CD4-positive, alpha-beta T cell treated with Interleukin-17A for 4 hours (primary cell): Measurements from ENCODE around the gene KCNJ15.
"Not testable (repeated sequence)": the region's sequence is repeated elsewhere in the genome, so short reads cannot be mapped to it uniquely, and the experiment has no call there.

Source experiments
- DNase-seq: peaks from one replicate; pipeline ENCODE4 v3.0.0-alpha.2; 2020; ENCODE audit warnings: mixed read lengths

The KCNJ15 gene

DNA sequence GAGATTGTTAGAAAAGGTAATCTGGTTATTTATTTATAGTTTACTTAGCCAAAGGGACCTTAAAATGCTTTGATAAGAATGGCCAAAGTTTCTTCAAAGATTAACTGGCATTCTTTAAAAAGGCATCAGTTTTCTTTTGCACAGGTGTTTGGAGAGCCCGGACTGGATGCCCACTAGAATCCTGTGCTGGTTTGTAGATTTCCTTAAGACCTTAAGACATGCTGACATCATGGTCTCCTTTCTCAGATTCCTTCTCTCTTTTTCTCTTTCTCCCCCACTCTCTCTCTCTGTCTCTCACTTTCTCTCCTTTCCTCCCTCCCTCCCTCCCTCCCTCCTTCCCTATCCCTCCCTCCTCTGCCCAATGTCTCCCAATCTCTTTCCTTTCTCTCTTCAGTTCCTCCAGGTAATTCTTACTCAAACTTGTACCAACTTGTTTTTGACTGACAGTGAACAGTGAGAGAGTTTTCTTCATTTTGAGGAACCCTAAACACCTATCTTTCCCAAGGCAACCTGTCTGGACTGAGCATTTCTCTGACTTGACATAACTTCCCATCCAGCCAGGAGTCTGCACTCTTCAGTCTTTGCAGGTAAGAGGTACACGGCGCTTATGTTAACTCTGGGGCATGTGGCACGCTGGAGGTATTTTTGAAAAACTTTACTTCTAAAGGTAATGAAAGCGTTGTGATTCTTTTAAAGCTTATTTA lies at the start of gene KCNJ15:
KCNJ15 (plus strand) TSS at position 393 of the 704 bp plus-strand sequence. CDS start 42,271 bp downstream, outside the sequence.
- no peak for DNase-seq

DNA sequence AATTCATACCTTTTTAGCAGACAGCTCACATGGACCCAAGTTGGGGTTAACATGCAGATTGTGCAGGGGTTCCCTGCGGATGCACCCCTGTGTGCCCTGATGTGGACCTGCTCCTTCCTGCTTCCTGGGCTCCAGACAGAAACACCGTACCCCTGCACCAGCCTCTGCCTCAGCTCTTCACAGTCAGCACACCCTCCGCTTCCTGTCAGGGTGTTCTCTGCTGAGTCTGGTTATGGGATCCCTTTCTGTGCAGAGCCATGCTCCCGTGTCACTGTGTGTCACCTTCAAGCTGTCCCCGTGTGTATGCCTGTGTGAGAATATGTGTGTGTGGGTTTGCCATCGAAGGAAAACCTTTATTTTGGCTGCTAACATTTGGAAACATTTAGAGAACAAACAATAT lies 48.7 kb upstream of the KCNJ15 start:
- DNase-seq, result peak; percentile 41

DNA sequence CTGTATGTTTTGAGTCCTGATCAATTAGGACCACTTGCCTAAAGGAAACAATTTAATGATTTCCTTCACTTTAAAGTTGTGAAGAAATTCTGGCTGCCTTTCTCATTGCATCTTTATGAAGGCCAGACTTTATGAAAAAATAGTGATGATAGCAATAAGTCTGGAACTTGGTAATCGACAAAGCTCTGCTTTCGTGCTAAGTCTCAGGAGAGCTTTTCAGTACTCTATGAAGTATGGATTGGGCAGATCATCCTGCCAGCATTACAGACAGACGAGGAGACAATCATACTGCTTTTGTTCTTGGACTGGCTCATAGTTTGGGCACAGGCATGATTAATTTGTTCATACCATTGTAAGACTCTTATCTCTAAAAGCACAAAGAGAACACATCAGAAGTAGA lies 45.5 kb upstream of the KCNJ15 start:
- no peak for DNase-seq

DNA sequence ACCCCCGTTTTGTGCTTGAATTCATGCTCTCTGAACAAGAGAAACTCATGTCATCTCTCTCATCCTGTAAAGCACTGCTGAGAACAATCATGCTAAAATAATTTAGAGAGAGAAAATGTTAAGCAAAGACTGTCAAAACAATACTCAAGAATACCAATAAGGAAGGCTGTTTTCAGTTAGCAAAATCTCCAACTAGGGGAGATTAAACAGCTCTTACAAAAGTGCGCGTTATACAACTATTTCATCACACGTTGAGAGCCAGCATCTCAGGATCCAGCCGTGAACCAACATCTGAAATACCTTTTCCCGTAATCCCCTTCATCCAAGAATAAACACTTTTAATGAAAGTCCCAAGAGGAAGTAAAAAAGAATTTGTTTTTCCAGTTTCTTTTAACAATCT lies 44.1 kb upstream of the KCNJ15 start:
- DNase-seq, result no peak

DNA sequence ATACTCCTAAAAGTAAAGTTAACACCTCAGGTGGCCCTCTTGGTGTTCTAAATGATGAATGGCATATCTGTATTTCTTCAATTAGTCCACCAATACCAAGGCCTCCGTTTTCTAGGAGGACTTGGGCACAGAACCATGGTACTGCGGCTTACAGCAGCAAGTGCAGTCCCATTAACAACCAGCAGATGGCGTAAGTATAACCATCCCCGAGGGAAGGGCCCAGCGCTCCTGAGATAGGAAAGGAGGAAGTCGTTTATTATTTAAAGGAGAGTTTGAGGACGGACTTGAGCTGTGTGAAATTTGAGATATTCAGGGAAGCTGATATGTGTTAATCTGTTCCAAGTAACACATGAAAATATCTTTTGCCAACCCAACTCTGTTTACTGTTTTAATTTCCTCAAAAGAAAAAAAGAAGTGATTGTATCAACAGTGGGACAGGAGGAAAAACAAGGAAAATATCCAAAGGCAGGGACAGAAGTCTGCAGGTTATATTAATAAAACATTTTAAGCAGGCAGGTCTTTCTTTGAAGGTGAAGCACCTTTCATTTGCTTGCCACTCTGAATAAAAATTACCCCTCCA lies 37.7 kb upstream of the KCNJ15 start:
- DNase-seq, result peak; percentile 81

DNA sequence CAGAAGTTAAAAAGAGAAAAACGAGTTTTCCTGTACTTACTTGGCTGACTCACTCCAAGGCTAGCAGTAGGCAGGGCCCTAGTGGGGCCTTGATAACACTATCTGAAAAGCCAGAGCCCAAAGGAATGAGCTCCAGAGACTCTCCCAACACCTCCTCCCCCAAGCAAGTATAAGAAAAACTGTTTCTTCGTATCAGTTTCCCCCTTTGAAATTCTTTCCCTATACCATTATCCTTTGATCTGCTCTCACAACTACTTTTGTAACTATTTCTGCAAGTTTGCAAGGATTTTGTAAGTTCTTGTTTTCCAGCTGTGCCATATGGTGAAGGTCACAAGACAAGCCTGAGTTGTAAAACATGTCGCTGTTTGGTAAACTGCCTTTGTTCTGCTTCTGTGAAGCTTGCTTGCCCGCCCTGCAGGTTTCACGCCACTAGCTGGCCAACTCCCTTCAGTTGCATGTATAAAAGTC lies 36.5 kb upstream of the KCNJ15 start:
- no peak for DNase-seq

DNA sequence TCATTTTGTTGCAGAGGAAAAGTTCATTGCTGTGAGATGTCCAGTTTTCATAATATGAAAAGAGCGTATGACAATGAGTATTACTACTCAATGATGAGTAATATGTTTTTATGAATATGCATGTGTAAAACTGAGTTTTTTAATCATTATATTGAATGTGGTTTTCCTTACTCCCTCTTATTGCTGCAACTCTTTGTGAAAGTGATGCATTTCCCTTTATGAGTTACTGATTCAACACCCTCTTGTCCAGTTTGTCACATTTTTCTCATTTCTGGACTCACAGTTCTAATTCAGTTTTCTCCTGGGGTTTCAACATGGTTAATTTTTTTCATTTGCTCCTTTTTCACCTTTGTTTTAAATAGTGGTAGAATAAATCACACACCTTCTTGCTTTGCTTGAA lies 35.2 kb upstream of the KCNJ15 start:
- no peak for DNase-seq

DNA sequence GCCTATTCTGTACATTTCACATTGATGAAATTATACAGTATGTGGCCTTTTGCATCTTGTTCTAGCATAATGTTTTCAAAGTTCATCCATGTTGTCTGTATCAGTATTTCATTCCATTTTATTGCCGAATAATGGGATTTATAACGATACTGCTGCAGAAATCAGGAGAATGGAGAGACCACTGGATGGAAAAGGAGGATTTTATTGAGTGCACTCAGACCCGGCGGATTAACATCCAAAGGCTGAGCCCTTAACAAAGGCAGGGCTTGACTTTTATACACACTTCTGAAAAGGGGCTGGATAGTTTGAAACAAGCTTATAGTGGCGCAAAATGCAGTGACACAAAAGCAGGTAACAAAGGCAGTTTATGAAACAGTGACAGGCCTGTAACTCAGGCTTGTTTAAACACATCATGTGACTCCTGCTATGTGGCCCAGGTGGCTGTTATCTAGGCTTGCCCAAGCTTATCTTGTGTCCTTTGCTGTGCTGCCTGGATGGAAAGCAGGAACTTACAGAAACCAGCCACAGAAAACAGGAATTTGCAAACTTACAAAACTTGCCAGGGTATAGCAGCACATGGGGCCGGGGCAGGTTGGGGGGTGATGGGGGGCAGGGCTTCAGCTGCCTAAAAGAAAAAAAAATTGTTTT lies 32.8 kb upstream of the KCNJ15 start:
- DNase-seq, result no peak

DNA sequence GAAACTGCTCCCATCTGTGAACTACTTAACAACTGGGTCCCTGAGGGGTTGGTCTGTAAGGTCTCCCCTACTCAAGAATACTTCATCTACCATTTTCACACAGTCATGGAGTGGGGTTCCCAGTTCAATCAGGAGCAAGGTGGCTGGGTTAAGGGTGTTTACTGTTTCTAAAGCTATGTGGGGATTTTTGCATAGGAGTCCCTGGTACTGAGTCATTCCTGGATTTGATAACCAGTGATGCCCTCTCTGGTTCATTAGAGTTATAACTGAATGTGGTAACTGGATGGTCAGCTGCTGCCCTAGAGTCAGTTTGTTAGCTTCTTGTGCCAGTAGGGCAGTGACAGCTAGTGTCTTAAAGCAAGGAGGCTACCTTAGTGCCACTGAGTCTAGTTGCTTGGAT lies 29.4 kb upstream of the KCNJ15 start:
- no peak for DNase-seq

DNA sequence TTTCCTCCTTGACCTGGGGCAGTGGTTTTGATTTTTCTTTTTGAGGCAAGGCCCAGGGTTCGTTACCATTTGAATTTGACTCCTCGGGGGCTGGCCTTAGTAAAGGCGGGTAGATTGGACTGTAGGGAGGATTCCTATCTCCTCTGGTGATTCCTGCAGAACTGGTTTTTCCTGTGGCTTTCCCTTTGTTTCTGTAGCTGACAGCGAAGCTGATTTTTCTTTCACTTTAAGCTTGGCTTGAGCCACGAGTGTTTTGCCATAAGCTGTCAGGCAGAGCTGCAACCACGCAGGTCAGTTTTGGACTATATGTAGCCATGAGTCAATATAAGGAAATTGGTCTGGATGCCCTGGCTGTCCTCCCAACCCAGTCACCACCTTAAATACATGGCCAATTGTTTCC lies 28.7 kb upstream of the KCNJ15 start:
- no peak for DNase-seq

DNA sequence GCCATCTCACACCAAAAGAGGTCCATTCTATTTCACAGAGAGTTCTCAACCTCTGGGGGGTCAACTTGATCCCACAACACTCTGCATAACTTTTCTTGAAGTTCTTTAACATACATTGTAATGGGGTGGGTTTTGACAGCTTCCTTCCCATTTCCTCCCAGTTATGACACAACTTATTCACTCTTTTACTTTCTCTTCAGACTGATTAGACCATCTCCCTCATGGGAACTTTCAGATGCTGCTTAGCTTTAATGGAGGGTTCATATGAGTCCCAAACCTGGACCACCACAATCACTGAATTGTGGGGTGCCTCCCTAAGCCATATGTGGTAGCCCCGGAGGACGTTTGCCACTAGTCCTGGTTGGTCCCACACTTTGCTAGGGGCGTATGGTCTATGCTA lies 28.3 kb upstream of the KCNJ15 start:
- DNase-seq, result no peak

DNA sequence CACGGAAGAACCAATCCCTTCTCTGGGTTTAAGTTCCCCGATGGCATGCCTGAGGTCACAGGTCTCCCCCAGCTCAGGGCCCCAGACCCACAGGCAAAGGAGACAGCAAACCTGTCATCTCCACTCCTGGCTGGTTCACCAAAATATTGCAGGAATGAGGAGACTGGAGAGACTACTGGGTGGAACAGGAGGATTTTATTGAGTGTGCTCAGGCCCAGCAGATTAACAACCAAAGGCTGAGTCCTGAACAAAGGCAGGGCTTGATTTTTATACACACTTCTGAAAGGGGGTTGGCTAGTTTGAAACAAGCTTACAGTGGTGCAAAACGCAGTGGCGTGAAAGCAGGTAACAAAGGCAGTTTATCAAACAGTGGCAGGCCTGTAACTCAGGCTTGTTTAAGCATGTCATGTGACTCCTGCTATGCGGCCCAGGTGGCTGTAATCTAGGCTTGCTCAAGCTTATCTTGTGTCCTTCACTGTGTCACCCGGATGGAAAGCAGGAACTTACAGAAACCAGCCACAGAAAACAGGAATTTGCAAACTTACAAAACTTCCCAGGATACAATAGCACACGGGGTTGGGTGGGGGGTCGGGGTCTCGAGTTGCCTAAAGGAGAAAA lies 27.4 kb upstream of the KCNJ15 start:
- DNase-seq, result no peak

DNA sequence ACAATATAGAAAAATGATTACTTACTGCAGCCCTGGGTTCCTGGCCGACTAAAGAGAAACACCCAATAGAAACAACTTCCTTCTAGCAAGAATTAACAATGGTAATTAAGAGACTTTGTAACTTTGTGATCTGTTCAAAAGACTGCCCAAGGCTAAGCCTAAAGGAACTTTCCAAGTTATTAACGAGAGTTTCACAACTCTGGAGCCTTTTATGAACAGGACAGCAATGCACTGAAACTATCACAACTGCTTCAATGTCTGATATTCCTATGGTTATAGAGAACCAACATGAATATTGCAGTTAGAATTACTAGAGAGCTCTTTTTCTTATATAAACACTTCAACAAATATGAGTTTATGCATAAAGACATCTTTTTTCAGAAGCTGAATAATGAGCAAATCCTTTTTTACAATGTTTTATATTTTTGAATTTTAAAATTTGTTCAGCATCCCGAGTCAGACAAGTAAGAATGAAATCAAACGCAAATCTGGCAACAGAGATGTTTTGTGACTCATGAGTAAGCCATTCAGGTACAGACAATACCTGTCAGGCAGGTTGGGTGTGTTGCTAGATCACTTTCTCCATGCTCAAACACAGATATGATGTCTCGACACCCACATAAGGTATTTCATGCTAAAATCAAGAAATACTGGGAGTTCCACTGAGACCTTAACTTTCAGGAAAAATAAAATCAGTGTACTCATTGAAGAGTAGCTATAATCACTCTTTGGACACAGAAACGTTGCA lies 22.2 kb upstream of the KCNJ15 start:
- DNase-seq, result no peak

DNA sequence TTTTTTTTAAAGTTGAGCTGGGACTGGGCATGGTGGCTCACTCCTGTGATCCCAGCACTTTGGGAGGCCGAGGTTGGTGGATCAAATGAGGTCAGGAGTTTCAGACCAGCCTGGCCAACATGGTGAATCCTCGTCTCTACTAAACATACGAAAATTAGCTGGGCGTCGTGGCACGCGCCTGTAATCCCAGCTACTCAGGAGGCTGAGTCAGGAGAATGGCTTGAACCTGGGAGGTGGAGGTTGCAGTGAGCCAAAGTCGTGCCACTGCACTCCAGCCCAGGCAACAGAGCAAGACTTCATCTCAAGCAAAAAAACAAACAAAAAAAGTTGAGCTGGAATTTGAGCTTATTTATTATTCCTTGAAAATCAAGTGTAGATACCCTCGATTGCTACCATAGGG lies 21.5 kb upstream of the KCNJ15 start:
- not testable (repeated sequence) for DNase-seq

DNA sequence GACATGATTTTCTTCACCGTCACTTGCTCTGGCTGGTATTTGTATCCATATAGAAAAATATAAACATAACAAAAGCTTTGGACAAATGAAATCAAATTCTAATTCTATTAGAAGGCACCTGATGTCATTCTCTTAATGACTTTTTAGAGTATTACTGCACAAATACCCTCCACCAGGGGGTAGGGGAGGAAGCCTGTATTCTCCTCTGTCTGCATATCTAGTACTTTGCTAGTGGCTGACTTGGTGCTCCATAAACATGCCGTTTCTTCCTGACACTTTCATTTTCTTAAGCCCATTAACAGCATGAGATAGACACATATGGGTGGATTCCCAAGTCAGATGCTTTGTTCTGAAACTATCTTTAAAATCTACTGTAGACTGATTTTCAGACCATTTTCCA lies 20.6 kb upstream of the KCNJ15 start:
- DNase-seq, result no peak

DNA sequence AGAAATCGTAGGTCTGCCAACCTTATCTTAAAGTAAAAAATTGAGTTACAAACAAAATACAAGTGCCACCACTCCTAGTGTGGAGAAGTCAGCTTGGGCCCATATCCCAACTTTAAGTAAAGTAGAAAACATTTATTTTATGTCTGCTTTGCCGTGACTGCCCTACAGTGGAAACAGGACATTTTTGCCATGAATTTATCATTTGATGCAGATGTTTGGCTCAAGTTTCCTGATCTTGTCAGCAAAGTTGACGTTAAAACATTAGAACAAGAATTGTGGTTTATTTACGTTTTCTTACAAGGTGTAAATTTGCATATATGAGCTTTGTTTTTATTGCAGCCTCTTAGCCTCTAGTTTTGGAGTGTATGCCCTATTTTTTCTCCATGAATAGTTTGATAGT lies 17.1 kb upstream of the KCNJ15 start:
- no peak for DNase-seq

DNA sequence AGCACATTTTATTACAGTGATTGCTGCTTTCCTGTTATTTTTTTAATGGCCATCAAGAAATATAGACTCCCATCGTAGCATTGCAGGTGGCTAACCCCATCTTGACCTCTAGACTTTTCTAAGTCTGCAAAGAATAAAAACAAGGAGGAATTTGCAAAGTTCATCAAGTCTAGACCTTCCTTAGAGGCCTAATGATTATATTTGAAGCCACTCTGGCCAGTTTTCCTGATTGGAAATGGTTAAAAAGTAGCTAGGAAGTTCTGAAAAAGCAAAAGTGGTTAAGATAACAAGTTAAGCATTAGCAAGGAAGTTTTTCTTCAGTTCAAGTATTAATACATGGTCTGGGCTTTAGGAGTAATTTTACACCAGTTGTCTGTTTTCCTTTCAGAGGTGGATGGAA lies 16.7 kb upstream of the KCNJ15 start:
- DNase-seq, result no peak

DNA sequence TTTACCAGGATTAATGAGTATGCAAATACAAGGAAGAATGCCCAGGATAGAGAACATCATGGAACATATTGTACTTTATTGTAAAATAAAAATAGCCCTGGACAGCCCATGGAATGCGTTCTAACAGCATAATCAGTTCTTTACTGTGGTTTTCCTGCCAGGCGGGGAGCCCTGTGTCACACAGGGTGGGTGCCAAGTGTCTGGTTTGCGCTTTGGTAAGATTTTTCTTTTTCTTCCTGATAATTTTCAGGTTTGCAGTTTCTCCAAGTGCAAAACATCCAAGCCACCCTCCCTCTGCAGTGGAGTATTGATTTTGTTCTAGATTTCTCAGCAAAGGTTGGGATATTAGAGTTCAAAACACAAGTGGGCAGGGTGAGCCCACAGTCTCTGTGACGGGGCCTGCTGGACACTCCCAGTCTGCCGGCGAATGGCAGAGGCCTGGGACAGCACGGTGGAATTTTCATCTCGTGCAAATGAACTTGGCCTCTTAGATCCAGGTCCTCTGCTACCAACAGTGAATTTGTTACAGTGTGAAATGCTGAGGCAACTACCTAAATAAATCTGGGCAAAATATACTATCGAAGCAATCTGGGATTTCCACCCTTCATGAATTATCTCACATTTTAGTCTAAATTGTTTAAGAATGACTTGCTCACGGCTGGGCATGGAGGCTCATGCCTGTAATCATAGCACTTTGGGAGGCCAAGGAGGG lies 15.6 kb upstream of the KCNJ15 start:
- DNase-seq, result peak; percentile 18

DNA sequence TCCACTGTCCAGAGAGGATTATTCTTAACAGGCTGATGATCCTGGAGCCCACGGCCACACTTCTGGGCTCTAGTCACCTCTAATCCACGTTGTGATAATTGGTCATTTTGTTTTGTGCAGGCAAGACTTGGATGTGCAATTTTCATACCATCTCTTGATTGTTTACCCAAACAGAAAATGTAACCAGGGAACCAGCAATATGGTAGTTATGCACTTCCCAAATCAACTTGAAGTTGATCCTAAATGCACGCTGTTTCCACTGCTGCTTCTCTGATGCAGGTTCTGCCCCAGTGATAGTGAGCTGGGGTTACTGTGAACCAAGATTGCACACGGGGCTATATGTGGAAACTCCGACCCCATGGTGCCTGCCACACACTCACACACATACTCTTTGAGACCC lies 14.7 kb upstream of the KCNJ15 start:
- no peak for DNase-seq

DNA sequence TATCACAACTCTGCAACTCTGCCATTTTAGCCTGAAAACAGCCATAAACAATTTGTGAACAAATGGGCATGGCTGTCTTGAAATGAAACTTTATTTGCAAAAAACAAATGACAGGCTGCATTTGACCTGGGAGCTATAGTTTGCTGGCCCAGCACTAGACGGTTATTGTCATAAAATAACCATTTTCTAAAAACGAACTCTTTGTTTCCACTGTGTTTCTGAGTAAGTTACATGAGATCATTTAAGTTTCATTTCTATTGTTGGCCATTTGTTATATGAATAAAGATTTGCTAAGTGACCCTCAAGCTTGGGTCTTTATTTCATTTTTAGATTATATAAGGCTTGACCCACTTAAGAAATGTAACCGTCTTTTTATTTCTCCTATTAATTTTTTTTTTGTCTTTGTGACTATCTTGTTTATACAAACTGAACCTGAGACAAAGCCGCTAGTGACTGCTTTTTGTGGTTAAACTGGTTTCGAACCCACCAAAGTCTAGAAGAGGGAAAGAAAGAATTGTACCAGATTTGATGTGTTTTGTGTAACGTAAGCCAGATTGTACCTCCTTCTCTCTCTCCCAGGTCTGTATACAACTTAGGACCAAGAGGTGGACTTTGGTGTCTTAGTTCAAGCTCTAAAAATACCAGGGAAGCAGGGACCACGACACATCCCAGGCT lies 12.9 kb upstream of the KCNJ15 start:
- no peak for DNase-seq

DNA sequence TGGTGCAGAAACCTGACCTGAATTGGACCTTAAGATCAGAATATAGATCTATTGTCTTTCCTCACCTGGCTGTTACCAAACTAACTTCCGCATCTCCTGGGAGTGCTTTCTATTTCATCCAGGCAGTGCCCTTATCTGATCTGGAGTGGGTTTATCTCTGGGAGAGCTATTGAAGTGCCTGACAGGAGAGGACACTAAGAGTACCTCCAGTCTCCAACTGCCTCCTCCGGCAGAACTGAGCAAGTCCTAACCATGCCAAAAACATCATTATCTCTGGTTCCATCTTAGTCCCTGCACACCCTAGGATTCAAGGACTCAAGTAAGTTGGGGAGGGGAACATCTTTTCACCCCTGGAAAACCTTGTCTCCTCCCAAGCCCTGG lies 12.4 kb upstream of the KCNJ15 start:
- peak; percentile 16 for DNase-seq
